GM21717 (cell line): ENCODE data around the gene ATP6V0E2.

Source experiments
- ATAC-seq: cut with Tn5 transposase; IDR thresholded peaks from one replicate; pipeline ENCODE4 v1.9.1; 2021; ENCODE audit warnings: mild to moderate bottlenecking, moderate library complexity; ENCODE audit not compliant: unreplicated experiment

ATP6V0E2 gene

DNA sequence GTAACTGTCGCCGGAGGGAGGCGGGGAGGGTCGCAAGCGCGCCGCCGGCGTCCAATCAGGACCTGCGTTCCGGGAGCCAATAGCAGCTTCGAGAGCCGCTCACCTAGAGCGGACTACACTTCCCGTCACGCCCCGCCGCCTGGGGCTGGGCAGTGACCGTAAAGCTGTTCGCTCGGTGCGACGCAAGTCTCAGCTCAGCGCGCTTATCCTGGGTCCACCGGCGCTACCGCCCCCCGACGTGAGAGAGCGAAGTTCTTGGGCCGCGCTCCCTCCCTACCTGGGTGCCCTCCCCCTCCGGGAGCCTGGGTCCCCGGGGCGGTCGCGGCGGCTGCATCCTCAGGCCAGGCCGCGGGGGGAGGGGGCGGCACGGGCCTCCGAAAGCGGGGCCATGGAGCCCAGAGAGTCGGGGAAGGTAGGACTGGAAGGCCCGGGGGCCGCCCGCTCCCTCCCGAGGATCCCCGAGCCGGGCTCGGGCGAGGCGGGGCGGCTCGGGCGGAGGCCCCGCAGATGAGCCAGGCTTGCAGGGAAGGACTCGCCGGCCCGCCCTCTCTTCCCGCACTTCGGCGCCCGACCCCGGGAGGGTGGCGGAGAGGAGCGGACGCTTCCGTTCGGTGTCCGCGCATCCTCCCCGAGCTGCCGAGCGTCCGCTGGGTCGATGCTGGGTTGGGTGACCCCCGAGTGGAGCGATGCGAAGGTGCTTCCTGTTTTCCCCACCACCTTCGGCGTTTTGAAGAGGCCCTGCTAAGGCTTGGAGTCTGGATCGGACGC lies 35.4 kb upstream of the ATP6V0E2 start, which contains the start of gene ZNF862:
Gene ZNF862, plus strand, starts transcription at position 152 of the 768 bp plus-strand sequence. Its CDS starts 237 bp downstream, at position 389.
- peak; percentile 99 for ATAC-seq

- ATAC-seq, result no peak
These were observed 34.8 kb upstream of the ATP6V0E2 start for GRCh38 chr7:149838992-149839408.

- no peak for ATAC-seq
These were observed 33.8 kb upstream of the ATP6V0E2 start for GRCh38 chr7:149839933-149840332.

DNA sequence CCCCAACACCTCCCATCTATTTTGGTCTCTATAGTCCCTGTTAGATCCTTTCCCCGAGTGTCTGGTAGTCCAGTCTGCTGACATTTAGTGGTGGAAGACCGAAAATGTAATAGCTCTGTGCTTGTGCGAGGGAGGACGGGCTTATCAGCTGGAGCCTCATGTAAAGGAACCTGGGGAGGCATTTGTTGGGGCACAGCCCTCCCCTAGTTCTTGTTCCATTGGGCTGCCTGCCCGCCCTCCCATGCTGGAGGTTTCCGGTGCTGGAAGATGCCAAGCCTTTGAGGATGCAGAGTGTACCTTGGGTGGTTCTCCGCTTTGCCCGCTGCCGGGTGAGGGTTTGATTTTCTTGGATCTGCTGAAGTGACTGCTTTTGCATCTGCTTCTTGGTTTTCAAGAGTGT lies 30.2 kb upstream of the ATP6V0E2 start:
- no peak for ATAC-seq

DNA sequence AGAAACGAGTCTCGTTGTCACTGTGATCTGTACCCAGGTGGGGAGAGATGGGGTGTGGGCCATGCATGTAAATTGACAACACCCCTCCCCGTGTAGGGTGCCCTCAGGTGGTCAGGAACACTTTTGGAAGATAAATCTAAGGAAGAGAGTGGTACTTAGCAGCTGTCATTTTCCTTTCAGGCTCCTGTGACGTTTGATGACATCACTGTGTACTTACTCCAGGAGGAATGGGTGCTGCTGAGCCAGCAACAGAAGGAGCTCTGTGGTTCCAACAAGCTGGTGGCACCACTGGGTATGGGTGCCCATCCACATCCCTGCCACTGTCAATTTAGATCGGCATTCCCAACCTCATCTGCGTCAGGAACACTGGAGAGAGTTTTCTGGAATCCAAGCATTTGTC lies 29.3 kb upstream of the ATP6V0E2 start:
- no peak for ATAC-seq

- no peak for ATAC-seq
These were observed 28.4 kb upstream of the ATP6V0E2 start for GRCh38 chr7:149845257-149845980.

DNA sequence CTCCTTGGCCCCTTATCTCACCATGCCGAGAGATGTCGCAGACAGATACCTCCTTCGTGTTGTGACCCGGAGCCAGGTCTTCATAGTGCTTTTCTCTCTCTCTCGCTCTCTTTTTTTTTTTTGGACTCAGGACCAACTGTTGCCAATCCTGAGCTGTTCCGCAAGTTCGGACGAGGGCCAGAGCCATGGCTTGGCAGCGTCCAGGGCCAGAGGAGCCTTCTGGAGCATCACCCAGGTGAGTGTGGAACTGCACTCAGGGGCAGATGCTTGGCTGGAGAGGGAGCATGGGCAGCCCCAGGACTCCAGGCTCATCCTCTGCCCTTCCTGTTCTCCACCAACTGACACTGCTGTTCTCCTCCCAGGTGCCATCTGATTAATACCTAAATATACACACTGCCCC lies 27.7 kb upstream of the ATP6V0E2 start:
- ATAC-seq, result no peak

DNA sequence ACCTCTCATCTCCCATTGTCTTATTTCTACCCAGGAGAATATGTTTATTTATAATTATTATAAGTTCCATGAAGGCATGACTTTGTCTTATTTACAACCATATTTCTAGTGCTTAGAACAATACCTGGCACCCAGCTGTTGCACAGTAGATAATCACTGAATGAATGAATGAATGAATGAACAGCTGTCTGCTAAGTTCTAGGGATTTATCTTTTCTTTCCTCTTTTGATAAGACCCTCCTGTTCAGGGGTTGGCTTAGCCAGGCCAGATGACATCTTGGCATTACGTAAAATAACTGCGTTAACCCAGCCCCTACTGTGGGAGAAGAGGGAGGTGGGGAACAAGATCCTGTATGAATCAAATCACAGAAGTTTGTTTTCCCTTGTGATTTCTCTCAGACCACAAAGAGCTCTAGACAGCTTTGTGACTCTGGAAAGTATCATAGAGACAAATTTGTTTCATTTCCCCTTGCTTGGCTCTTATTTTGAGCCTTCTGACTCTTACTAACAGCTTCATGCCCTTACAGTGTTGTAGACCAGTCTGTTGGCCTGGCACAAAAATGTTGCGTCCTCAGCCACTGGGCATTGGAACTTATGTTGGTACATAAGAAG lies 27.2 kb upstream of the ATP6V0E2 start:
- peak; percentile 71 for ATAC-seq

DNA sequence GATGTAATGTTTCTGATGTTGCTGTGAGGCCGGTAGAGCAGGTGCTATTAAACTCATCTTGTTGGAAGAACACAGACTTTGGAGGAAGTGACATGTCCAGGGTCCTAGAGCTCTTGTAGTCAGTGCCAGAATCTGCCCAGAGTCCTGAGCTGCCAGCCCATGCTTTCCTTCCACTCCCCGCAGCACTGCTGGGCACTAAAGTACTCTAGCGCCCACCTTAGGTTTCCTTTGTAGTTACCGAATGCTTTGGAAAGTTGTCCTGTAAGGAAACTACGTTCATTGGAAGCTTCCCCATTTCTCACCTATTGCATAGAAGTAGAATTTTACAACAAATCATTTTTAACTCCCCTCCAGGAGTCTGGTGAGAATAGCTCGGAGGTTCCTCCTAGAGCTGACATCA lies 24.6 kb upstream of the ATP6V0E2 start:
- no peak for ATAC-seq

DNA sequence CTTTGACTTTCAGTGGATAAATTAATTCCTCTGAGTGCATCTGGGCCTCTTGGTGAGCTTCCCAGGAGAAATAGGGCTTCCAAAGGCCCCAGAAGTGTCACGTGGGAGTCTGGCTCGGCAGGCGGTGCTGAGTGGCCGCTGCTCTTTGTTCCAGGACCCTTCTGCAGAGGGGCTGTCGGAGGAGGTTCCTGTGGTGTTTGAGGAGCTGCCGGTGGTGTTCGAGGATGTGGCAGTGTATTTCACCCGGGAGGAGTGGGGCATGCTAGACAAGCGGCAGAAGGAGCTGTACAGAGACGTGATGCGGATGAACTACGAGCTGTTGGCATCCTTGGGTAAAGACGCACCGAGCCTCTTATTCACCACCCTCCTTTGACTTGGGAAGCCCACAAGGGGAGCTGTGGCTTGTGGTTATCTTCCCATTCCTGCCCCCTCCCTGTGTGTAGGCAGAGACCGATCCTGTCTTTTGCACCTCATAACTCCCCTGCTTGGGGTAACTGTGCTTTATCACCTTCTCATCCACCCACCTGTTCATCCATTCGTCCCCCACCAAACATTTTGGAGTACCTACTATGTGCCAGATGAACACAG lies 23.7 kb upstream of the ATP6V0E2 start:
- ATAC-seq, result no peak

- ATAC-seq, result no peak
These were observed 23.1 kb upstream of the ATP6V0E2 start for GRCh38 chr7:149850716-149851115.

DNA sequence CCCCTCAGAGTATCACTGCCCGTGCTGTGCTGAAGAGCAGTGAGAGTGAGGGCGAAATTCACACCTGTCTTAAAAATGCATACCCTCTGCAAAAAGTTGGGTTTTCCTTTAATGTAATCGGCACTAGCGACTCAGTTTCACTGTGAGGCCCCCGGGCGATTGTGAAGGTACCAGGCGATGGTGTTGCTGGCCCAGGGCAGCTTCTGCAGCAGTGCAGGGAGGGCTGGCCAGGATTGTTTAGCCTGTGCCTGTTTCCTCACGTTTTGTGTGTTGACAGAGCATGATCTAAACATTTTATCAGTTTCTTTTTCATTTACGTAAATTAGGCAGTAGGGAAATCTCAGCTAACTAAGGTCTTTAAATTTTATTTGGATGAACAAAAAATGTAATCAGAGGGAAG lies 22.3 kb upstream of the ATP6V0E2 start:
- no peak for ATAC-seq

DNA sequence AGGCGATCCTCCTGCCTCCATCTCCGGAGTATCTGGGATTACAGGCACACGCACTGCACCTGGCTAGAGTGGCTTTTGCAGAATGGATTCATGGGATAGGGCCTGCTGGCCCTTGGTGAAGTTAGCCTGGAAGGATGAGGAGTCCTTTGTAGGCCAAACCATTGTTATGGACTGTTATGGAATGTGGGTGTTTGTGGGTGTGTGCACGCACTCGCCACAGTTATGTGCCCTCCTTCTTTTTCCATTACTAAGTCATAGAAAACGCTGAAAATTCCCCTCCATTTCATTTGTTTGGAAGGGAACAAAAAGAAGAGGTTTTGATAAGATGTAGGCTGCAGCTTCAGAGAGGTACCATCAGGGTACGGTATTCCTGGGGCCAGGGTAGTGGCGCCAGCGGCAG lies 20.6 kb upstream of the ATP6V0E2 start:
- no peak for ATAC-seq

- no peak for ATAC-seq
These were observed 19.0 kb upstream of the ATP6V0E2 start for GRCh38 chr7:149854611-149855360.

DNA sequence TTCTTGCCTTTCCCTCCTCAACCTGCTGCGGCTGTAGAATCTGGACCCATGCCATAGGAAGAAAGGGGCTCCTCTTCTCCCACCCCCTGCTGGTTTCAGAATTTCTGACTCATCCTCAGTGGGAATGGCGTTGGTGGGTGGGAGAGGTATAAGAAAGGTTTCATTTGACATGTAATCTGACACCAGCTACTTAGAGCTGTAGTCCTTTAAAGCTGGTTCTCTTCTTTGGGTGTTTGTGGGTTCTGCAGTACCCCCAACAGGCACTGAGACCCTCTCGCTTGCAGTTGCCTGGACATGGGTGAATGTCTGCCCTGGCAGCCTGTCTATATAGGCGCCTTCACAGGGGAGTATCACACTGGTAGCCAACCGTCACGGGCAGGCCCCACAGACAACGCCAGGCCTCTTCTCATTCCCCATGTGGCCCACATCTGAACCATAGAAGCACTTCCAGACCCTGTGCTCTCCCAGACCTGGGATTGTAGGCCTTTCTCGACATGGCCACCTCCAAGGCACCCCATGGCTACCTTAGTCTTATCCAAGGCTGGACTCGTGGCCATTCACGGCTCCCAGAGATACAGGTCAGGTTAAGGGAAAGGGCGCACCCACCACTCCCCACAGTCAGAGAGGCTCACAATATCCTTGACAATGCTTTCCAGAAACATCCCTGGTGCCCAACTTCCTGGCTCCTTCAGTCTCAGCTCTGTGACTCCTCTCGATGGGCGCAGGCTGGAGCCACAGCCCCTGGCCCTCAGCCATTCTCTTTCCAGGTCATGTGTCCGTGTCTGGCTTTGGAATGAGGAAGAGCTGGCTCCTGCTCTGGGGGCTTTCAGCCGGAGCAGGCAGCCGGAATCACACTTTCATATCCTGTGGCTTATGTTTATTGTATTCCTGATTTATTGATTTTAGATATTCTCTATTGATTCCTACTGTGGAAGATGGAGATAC lies 18.1 kb upstream of the ATP6V0E2 start:
- ATAC-seq, result no peak

DNA sequence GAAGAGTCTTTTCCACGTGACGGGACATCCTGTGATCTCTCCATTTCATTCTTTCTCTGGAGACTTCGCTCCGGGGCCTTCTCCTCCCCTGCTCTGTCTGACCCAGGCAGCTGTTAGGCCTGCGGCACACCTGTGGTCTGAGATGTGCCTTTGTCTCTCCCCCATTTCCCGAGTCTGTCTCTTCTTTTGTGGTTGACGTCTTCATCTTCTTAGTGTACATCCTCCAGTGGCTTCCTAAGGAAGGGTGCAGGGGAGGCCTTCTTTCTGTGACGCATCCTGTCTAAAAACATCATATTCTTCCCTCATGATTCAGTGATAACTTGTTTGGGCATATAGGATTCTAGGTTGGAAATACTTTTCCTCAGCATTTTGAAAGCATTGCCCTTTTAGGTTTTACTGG lies 17.2 kb upstream of the ATP6V0E2 start:
- ATAC-seq, result no peak

DNA sequence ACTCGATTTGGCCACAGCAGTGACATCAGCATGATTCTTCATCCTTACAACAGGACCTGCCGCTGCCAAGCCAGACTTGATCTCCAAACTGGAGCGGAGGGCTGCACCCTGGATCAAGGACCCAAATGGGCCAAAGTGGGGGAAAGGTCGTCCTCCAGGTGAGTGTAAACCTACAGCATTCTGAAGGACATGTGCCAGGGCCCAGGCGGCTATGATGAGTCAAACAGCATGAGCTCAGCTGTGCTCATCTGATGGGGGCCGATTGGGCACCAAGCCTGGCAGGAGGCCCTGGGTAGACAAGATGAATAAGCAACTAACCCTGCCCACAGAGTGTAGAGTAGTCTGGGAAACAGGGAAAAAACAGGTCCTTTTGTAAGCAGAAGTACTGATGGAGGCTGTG lies 14.4 kb upstream of the ATP6V0E2 start:
- no peak for ATAC-seq

DNA sequence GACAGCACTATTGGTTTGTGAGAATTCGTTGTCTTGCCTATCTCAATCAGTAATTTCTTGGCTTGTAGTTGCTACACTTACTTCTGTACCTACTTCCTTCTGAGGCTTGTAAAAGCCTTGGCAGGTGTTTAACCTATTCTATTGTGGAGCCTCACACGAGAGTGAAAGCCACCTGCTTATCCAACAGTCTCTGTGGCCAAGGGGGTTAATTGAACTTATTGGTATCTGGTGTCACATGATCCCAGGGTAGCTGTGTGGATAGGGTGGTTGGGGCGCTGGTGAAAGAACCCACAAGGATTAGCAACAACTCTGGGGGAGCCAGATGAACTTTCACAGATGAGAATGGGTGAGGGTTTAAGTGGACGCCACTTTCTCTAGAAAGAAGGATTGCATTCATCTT lies 13.9 kb upstream of the ATP6V0E2 start:
- no peak for ATAC-seq

- no peak for ATAC-seq
These were observed 12.7 kb upstream of the ATP6V0E2 start for GRCh38 chr7:149860821-149861727.
